OCI-LY7 (cell line): ENCODE data around the gene FRMD8. TPM values are rescaled to one million over a fixed set of nuclear protein-coding genes. Genes with fewer than 3 reads are reported as not detected.
A peak's percentile ranks its signal among the peaks of the same experiment; 100 is the strongest.
"Not testable (repeated sequence)": the region's sequence is repeated elsewhere in the genome, so short reads cannot be mapped to it uniquely, and the experiment has no call there.

Experiments used
- BruUV-seq: library from RNA; stranded (reverse); fragments of 400-500 nt; replicated peaks from 2 replicates; lab custom pipeline; 2021; lab: Mats Ljungman, UMichigan
- CTCF ChIA-PET: fragments of 300-600 bp; sonication (Branson Sonifier 250); formaldehyde crosslinking; loops from one replicate; lab custom pipeline; 2022; ENCODE audit warnings: antibody characterized with exemption; ENCODE audit not compliant: unreplicated experiment; lab: Charles Lee
- POLR2A ChIA-PET: fragments of 300-600 bp; sonication (Branson Sonifier 250); formaldehyde crosslinking; loops from one replicate; lab custom pipeline; 2022; ENCODE audit warnings: antibody characterized with exemption; lab: Charles Lee
- DNase-seq: peaks from one replicate; pipeline ENCODE4 v3.0.0-alpha.2; 2015; ENCODE audit warnings: low spot score
- H2AFZ ChIP-seq: fragments of 200-600 bp; sonication (generic), shearing (Covaris generic); 2 replicates; pipeline ENCODE4 v1.6.1; 2014; ENCODE audit warnings: mild to moderate bottlenecking, antibody characterized with exemption, low read length, moderate library complexity
- H3K27ac ChIP-seq: fragments of 200-600 bp; sonication (generic); 2 replicates; pipeline ENCODE4 v1.5.1; 2014; ENCODE audit warnings: mixed run types, low read depth, mild to moderate bottlenecking, moderate library complexity, low read length, inconsistent platforms; ENCODE audit not compliant: poor library complexity, severe bottlenecking
- H3K36me3 ChIP-seq: fragments of 200-600 bp; sonication (generic); 2 replicates; pipeline ENCODE4 v1.6.1; 2014; ENCODE audit warnings: mild to moderate bottlenecking, antibody characterized with exemption, low read length, moderate library complexity, mixed read lengths; ENCODE audit not compliant: insufficient read depth
- H3K4me1 ChIP-seq: fragments of 200-600 bp; sonication (generic); 2 replicates; pipeline ENCODE4 v1.5.1; 2014; ENCODE audit warnings: mild to moderate bottlenecking, low read length; ENCODE audit not compliant: insufficient read depth, poor library complexity, severe bottlenecking
- H3K4me2 ChIP-seq: fragments of 200-600 bp; sonication (generic); 2 replicates; pipeline ENCODE4 v1.6.1; 2014; ENCODE audit warnings: mild to moderate bottlenecking, low read length
- H3K4me3 ChIP-seq: fragments of 200-600 bp; sonication (generic); 2 replicates; pipeline ENCODE4 v1.5.1; 2014; ENCODE audit warnings: mild to moderate bottlenecking, low read depth, low read length; ENCODE audit not compliant: poor library complexity, severe bottlenecking
- H3K79me2 ChIP-seq: fragments of 200-600 bp; sonication (generic); 2 replicates; pipeline ENCODE4 v1.6.1; 2016; ENCODE audit warnings: low read depth, mild to moderate bottlenecking, low read length, moderate library complexity, mixed read lengths; ENCODE audit not compliant: insufficient read depth
- H3K9me2 ChIP-seq: fragments of 200-600 bp; sonication (generic); 2 replicates; pipeline ENCODE4 v1.6.1; 2016; ENCODE audit warnings: mild to moderate bottlenecking, low read length, mixed read lengths; ENCODE audit not compliant: insufficient read depth
- H3K9me3 ChIP-seq: fragments of 200-600 bp; sonication (generic); 2 replicates; pipeline ENCODE4 v1.6.1; 2014; ENCODE audit warnings: mild to moderate bottlenecking, mixed run types, low read length, mixed read lengths
- H4K20me1 ChIP-seq: fragments of 200-600 bp; sonication (generic); 2 replicates; pipeline ENCODE4 v1.6.1; 2014; ENCODE audit warnings: mild to moderate bottlenecking, antibody characterized with exemption, low read length, moderate library complexity, mixed read lengths; ENCODE audit not compliant: insufficient read depth
- CTCF ChIP-seq: fragments of 200-600 bp; sonication (generic); conservative IDR thresholded peaks from 2 replicates; pipeline ENCODE4 v1.5.1; 2014; ENCODE audit warnings: mild to moderate bottlenecking, antibody characterized with exemption, low read length, moderate library complexity, mixed read lengths
- EZH2phosphoT487 ChIP-seq: fragments of 200-600 bp; sonication (generic); IDR thresholded peaks from 2 replicates; pipeline ENCODE4 v1.6.1; 2018; ENCODE audit warnings: low read depth, borderline replicate concordance, mild to moderate bottlenecking, mixed run types, antibody characterized with exemption, low read length, moderate library complexity, mixed read lengths
- intact Hi-C: fragments of 100-400 bp; cut with micrococcal nuclease; formaldehyde crosslinking; loops from one replicate; pipeline ENCODE4 v1.10.0; 2022; ENCODE audit not compliant: unreplicated experiment
- total RNA-seq, 2 experiments: library from RNA; depleted of rRNA in 1 of 2; stranded (reverse); fragments of >200 nt in 1 of 2; shearing (Covaris generic) in 1 of 2; gene quantifications; 2 replicates each; pipeline ENCODE4 v1.2.3, GENCODE V29; 2014 to 2022

The FRMD8 gene
- total RNA-seq, 2 experiments from 2014 or later, result 37.6 to 55.8 TPM

GRCh38 chr11:65448418-65449105 lies 62.1 kb downstream of the FRMD8 start:
- peaks cover 45% of the 10 kb centered on the region for H3K4me1 ChIP-seq
- no peak overlapping the region for H3K4me3 ChIP-seq
- H3K4me2 ChIP-seq, result no peak overlapping the region
- no peaks in the 10 kb centered on the region for H3K9me2 ChIP-seq
- BruUV-seq, result no TSS peak
- H3K36me3 ChIP-seq, result no peaks in the 10 kb centered on the region
- no peaks in the 10 kb centered on the region for H3K79me2 ChIP-seq
- ChIA-PET CTCF (no interaction called here), POLR2A (no interaction called here)
- no peaks in the 10 kb centered on the region for H3K9me3 ChIP-seq
- peak overlapping the region; percentile 12 for H3K27ac ChIP-seq
- DNase-seq, result no peak
- TF ChIP-seq CTCF (no peak), EZH2phosphoT487 (no peak)
- intact Hi-C loops, result no loop called here
- no peaks in the 10 kb centered on the region for H4K20me1 ChIP-seq
- H2AFZ ChIP-seq, result no peak overlapping the region

GRCh38 chr11:65451301-65451700 lies 64.9 kb downstream of the FRMD8 start:
- CTCF ChIA-PET, H3K36me3 ChIP-seq, BruUV-seq, H3K4me2 ChIP-seq, H3K9me2 ChIP-seq, H3K4me3 ChIP-seq, DNase-seq, H3K9me3 ChIP-seq, H2AFZ ChIP-seq, H3K27ac ChIP-seq, intact Hi-C loops, H4K20me1 ChIP-seq, POLR2A ChIA-PET: not testable (repeated sequence)
- Histone ChIP-seq H3K79me2 (peaks cover 13% of the 10 kb centered on the region; the same call in 1 of the 2 replicates), H3K4me1 (peaks cover 28% of the 10 kb centered on the region)

- H3K4me1 ChIP-seq, result peaks cover 35% of the 10 kb centered on the region
- peaks cover 22% of the 10 kb centered on the region; the same call in 1 of the 2 replicates for H3K79me2 ChIP-seq
- H4K20me1 ChIP-seq, H3K36me3 ChIP-seq, DNase-seq, H3K27ac ChIP-seq, CTCF ChIA-PET, BruUV-seq, H3K9me3 ChIP-seq, POLR2A ChIA-PET, H2AFZ ChIP-seq, intact Hi-C loops, H3K4me2 ChIP-seq, H3K9me2 ChIP-seq, H3K4me3 ChIP-seq: not testable (repeated sequence)
Observed at GRCh38 chr11:65452259-65452658, 65.8 kb downstream of the FRMD8 start.
